GM12891 (cell line): Measurements from ENCODE around the gene GTF2IRD2.
"Not testable (repeated sequence)": the region's sequence is repeated elsewhere in the genome, so short reads cannot be mapped to it uniquely, and the experiment has no call there.

ENCODE experiments used
- POLR2A ChIP-seq: IDR thresholded peaks from 2 replicates; pipeline ENCODE4 v1.6.1; 2011; ENCODE audit warnings: low read depth, low read length, control low read depth
- POLR2AphosphoS5 ChIP-seq: IDR thresholded peaks from 2 replicates; pipeline ENCODE4 v1.6.1; 2011; ENCODE audit warnings: low read depth, low read length, control low read depth
- POU2F2 ChIP-seq: IDR thresholded peaks from 2 replicates; pipeline ENCODE4 v1.6.1; 2011; ENCODE audit warnings: low read depth, mild to moderate bottlenecking, control low read depth, low read length, moderate library complexity
- SPI1 ChIP-seq: IDR thresholded peaks from 2 replicates; pipeline ENCODE4 v1.6.1; 2011; ENCODE audit warnings: low read depth, low read length, control low read depth
- TAF1 ChIP-seq: IDR thresholded peaks from 2 replicates; pipeline ENCODE4 v1.6.1; 2011; ENCODE audit warnings: low read depth, low read length, control low read depth

DNA sequence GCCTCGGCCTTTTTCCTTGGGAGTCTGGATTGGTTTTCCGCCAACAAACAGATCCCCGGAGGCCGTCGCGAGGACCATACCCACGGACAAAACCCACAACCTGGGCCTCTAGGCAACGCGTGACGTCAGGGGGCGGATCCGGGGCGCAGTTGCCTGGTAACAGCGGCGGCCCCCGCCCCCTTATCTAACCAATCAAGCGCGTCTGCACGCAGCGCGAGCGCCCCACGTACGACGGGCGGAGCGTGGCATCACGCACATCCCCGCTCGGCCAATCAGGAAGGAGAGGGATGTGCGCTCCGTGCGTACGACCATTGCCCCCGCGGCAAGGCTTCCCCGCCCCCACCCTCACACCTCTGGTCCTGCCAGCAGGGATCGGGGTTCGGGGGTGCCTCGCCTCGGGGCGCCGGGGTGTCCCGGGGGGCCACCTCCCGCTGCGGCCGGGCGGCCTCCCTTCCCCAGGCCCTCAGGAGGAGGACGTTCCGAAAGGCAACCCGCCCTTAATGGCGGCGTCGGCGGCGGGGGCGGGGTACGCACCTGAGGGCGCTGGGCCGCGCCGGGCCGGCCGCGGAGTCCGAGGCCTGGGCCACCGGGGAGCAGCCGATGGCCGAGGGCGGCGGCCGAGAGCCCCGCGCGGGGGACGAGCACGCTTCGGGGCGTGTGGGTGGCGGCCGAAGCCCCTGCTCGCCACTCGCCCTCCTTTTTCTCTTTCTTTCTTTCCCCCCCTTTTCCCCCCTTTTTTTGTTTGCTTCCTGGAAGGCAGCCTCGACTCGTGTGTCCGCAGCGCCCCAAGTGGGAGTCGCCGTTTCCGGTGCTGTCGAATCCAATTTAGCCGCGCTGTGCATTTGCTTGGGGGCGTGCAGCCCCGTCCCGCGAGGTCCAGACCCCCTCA is at the start of gene GTF2IRD2:
- not testable (repeated sequence) for TF ChIP-seq TAF1, POLR2A, POLR2AphosphoS5, POU2F2, SPI1
